ENCODE measurements around the gene SERPINE2.

Gene SERPINE2

GRCh38 chr2:224039080-224039769 is at the start of gene SERPINE2:
SERPINE2 (minus strand) TSS chr2:224039286; CDS start chr2:224001900, 37,386 bp downstream.
- in situ Hi-C loops (cut with MboI; ENCODE audit: low sequenced_read_pairs): no loop called here

GRCh38 chr2:224086226-224086914 is 47.3 kb upstream of the SERPINE2 start:
- in situ Hi-C loops (cut with MboI; ENCODE audit: low sequenced_read_pairs): no loop called here

- in situ Hi-C loops (cut with MboI; ENCODE audit: low sequenced_read_pairs): no loop called here
Observed at GRCh38 chr2:224085811-224086210, 46.7 kb upstream of the SERPINE2 start.

GRCh38 chr2:224085246-224085645 is 46.2 kb upstream of the SERPINE2 start:
- in situ Hi-C loops (cut with MboI; ENCODE audit: low sequenced_read_pairs): no loop called here

- in situ Hi-C loops (cut with MboI; ENCODE audit: low sequenced_read_pairs): no loop called here
Observed at GRCh38 chr2:224084266-224084892, 45.3 kb upstream of the SERPINE2 start.

- in situ Hi-C loops (cut with MboI; ENCODE audit: low sequenced_read_pairs): no loop called here
Observed at GRCh38 chr2:224083638-224084037, 44.6 kb upstream of the SERPINE2 start.

- in situ Hi-C loops (cut with MboI; ENCODE audit: low sequenced_read_pairs): no loop called here
Observed at GRCh38 chr2:224078656-224079055, 39.6 kb upstream of the SERPINE2 start.

GRCh38 chr2:224077773-224078507 is 38.9 kb upstream of the SERPINE2 start:
- in situ Hi-C loops (cut with MboI; ENCODE audit: low sequenced_read_pairs): no loop called here

GRCh38 chr2:224075588-224075987 is 36.5 kb upstream of the SERPINE2 start:
- in situ Hi-C loops (cut with MboI; ENCODE audit: low sequenced_read_pairs): no loop called here

GRCh38 chr2:224073676-224074075 is 34.6 kb upstream of the SERPINE2 start:
- in situ Hi-C loops (cut with MboI; ENCODE audit: low sequenced_read_pairs): no loop called here

GRCh38 chr2:224072541-224073188 is 33.6 kb upstream of the SERPINE2 start:
- in situ Hi-C loops (cut with MboI; ENCODE audit: low sequenced_read_pairs): no loop called here

- in situ Hi-C loops (cut with MboI; ENCODE audit: low sequenced_read_pairs): no loop called here
Observed at GRCh38 chr2:224069172-224069571, 30.1 kb upstream of the SERPINE2 start.

GRCh38 chr2:224063298-224063648 is 24.2 kb upstream of the SERPINE2 start:
- in situ Hi-C loops (cut with MboI; ENCODE audit: low sequenced_read_pairs): no loop called here

GRCh38 chr2:224062481-224063297 is 23.6 kb upstream of the SERPINE2 start:
- in situ Hi-C loops (cut with MboI; ENCODE audit: low sequenced_read_pairs): no loop called here

- in situ Hi-C loops (cut with MboI; ENCODE audit: low sequenced_read_pairs): no loop called here
Observed at GRCh38 chr2:224060783-224061482, 21.8 kb upstream of the SERPINE2 start.

GRCh38 chr2:224059178-224059577 is 20.1 kb upstream of the SERPINE2 start:
- in situ Hi-C loops (cut with MboI; ENCODE audit: low sequenced_read_pairs): no loop called here

GRCh38 chr2:224058048-224058775 is 19.1 kb upstream of the SERPINE2 start:
- in situ Hi-C loops (cut with MboI; ENCODE audit: low sequenced_read_pairs): no loop called here

GRCh38 chr2:224056889-224057288 is 17.8 kb upstream of the SERPINE2 start:
- in situ Hi-C loops (cut with MboI; ENCODE audit: low sequenced_read_pairs): no loop called here

GRCh38 chr2:224055101-224055500 is 16.0 kb upstream of the SERPINE2 start:
- in situ Hi-C loops (cut with MboI; ENCODE audit: low sequenced_read_pairs): no loop called here
